ENCODE results near the gene UBALD1. TPM values are rescaled to one million over a fixed set of nuclear protein-coding genes. Genes with fewer than 3 reads are reported as not detected.

UBALD1 gene
- 10 to 100 TPM in 3 of 4 donors, 1 to 10 TPM in 1; 9.3 to 21.4 (median 10.9) TPM for total RNA-seq

GRCh38 chr16:4614571-4615383 is at the start of gene UBALD1:
Gene UBALD1, minus strand, starts transcription at chr16:4614888. Its CDS starts 91 bp downstream, at chr16:4614797.
- peak within 1 kb of the TSS; percentile 86 to 95 (median 94) for H3K4me3 ChIP-seq (replicated peaks in 1 of 3)
- 20 to 58% methylated on average over 2 to 15 of the region's 100 CpGs for WGBS, 2 donors
- H3K27me3 ChIP-seq: no peaks in the 10 kb centered on the region
- no peaks in the 10 kb centered on the region for H3K9me3 ChIP-seq
- peaks cover 41 to 62% of the 10 kb centered on the region in 2 donors for H3K4me1 ChIP-seq
- H3K36me3 ChIP-seq: no peaks in the 10 kb centered on the region
- H3K27ac ChIP-seq: peak within 1 kb of the TSS; percentile 79 to 98 (median 95)
- TF ChIP-seq, protein P1, sequence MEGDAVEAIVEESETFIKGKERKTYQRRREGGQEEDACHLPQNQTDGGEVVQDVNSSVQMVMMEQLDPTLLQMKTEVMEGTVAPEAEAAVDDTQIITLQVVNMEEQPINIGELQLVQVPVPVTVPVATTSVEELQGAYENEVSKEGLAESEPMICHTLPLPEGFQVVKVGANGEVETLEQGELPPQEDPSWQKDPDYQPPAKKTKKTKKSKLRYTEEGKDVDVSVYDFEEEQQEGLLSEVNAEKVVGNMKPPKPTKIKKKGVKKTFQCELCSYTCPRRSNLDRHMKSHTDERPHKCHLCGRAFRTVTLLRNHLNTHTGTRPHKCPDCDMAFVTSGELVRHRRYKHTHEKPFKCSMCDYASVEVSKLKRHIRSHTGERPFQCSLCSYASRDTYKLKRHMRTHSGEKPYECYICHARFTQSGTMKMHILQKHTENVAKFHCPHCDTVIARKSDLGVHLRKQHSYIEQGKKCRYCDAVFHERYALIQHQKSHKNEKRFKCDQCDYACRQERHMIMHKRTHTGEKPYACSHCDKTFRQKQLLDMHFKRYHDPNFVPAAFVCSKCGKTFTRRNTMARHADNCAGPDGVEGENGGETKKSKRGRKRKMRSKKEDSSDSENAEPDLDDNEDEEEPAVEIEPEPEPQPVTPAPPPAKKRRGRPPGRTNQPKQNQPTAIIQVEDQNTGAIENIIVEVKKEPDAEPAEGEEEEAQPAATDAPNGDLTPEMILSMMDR (IDR thresholded peaks at IDR 0.05): peak in 1 of 6 experiments; percentile 19
- peak; percentile 85 to 98 for TF ChIP-seq POLR2A (IDR thresholded peaks at IDR 0.05)
- DNase-seq: peak; percentile 88
- intact Hi-C loops (cut with DNase I): loop anchor here (5.0 kb wide), 1 partner anchor 83 kb away; no protein-coding TSS in a partner anchor

DNA sequence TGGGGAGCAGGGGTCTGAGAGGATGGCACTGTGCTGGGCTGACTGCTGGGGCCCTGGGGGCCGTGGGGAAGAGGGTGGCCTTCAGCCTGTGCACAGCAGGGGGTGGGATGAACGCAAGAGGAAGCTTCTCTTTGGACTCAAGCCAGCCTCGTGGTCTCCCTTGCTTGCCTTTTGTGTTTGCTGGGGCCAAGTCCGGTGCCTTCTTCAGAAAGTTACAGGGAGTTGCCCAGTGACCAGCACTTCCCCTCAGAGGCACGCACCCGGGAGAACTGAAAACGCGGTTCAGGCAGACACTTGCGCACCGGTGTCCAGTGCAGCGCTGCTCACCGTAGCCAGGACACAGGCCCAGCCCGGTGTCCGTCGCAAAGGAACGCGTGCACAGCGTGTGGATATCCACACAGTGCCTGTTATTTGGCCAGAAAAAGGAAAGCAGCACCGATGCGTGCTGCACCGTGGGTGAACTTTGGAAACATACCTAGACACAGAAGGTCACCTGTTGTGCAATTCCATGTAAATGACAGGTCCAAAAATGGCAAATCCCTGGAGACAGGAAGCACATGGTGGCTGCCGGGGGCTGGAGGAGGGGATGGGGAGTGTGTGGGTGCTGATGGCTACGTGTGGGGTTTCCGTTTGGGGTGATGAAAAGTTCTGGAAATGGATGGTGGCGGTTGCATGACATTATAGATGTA is 49.2 kb upstream of the UBALD1 start:
- Histone ChIP-seq H3K9me3 (no peaks in the 10 kb centered on the region), H3K36me3 (peaks cover 24 to 28% of the 10 kb centered on the region in 2 donors), H3K4me3 (replicated peaks in 1 of 3) (no peak overlapping the region), H3K4me1 (peaks cover 34 to 39% of the 10 kb centered on the region in 2 donors), H3K27ac (peak overlapping the region in 1 of 3 donors; percentile 43), H3K27me3 (no peaks in the 10 kb centered on the region)
- 80 to 90% methylated on average over 20 to 25 of the region's 25 CpGs for WGBS, 2 donors
- TF ChIP-seq, protein P1 (IDR thresholded peaks at IDR 0.05): no peak
- TF ChIP-seq POLR2A (IDR thresholded peaks at IDR 0.05): no peak
- intact Hi-C loops (cut with DNase I): no loop called here
- DNase-seq: no peak

DNA sequence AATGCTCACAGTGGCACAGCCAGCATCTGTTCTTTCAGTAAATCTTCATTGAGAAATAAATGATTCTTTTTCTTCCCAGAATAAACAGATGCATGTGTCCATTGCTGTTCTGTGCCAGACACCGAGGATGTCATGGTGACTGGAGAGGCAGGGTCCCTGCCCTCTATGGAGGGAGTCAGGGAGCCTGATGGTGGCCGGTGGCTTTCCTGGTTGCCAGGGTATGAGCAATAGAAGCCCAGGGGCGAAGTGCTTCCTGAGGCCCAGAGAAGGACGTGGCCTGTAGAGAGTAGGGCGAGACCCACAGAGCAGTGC is 48.7 kb upstream of the UBALD1 start:
- Histone ChIP-seq H3K36me3 (peaks cover 22 to 28% of the 10 kb centered on the region in 2 donors), H3K27me3 (no peaks in the 10 kb centered on the region), H3K9me3 (no peaks in the 10 kb centered on the region), H3K4me3 (replicated peaks in 1 of 3) (no peak overlapping the region), H3K4me1 (peaks cover 37 to 43% of the 10 kb centered on the region in 2 donors), H3K27ac (peak overlapping the region in 1 of 3 donors; percentile 43)
- intact Hi-C loops (cut with DNase I): no loop called here
- TF ChIP-seq POLR2A (IDR thresholded peaks at IDR 0.05): no peak
- TF ChIP-seq, protein P1 (IDR thresholded peaks at IDR 0.05): no peak
- no peak for DNase-seq
- WGBS, 2 donors: 66 to 93% methylated on average over 4 to 5 of the region's 5 CpGs

DNA sequence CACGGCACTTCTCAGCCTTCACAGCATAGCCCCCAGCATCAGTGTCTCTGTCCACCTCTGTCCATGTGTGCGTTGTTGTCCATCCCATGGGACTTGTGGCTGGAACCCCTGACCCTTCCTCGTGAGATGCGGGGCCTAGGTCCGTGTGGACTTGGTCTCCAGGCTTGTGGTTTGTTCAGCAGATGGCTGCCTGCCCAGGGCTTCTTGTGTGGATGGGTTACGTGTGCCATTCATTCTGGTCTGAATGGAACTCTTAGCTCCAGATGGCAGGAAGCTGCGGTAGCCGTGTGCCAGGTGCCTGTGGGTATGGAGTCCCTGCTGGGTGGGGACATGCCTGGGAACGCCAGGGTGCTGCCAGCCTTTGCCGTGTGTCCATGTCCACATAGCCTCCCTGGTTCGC is 47.0 kb upstream of the UBALD1 start:
- H3K36me3 ChIP-seq: peaks cover 8 to 22% of the 10 kb centered on the region in 2 donors
- 51 to 84% methylated on average over 4 of the region's 11 CpGs for WGBS, 2 donors
- H3K4me3 ChIP-seq (replicated peaks in 1 of 3): no peak overlapping the region
- peak; percentile 77 to 79 for DNase-seq
- H3K4me1 ChIP-seq: peaks cover 37 to 43% of the 10 kb centered on the region in 2 donors
- TF ChIP-seq, protein P1 (IDR thresholded peaks at IDR 0.05): no peak
- TF ChIP-seq POLR2A (IDR thresholded peaks at IDR 0.05): no peak
- H3K27ac ChIP-seq: peak overlapping the region in 1 of 3 donors; percentile 71
- intact Hi-C loops (cut with DNase I): no loop called here
- H3K27me3 ChIP-seq: no peaks in the 10 kb centered on the region
- no peaks in the 10 kb centered on the region for H3K9me3 ChIP-seq

All from thyroid gland (tissue), 4 donors.